GM23248 (cell line): ENCODE data around the gene WHRN. TPM values are rescaled to one million over a fixed set of nuclear protein-coding genes. Genes with fewer than 3 reads are reported as not detected.

Source experiments
- DNase-seq: peaks from one replicate; pipeline ENCODE4 v3.0.0-alpha.2; 2015
- H2AFZ ChIP-seq: fragments of 200-600 bp; sonication (generic); 2 replicates; pipeline ENCODE4 v1.6.1; 2016; ENCODE audit warnings: antibody characterized with exemption
- H3F3A ChIP-seq: fragments of 200-600 bp; sonication (generic); 2 replicates; pipeline ENCODE4 v1.6.1; 2016; ENCODE audit warnings: mild to moderate bottlenecking, antibody characterized with exemption, mixed run types; ENCODE audit not compliant: insufficient read depth
- H3K27ac ChIP-seq: fragments of 200-600 bp; sonication (generic); 2 replicates; pipeline ENCODE4 v1.5.1; 2016; ENCODE audit warnings: mild to moderate bottlenecking
- H3K27me3 ChIP-seq: fragments of 200-600 bp; sonication (generic); replicated peaks from 2 replicates; pipeline ENCODE4 v1.6.1; 2016; ENCODE audit warnings: mild to moderate bottlenecking; ENCODE audit not compliant: insufficient read depth
- H3K36me3 ChIP-seq: fragments of 200-600 bp; sonication (generic); 2 replicates; pipeline ENCODE4 v1.6.1; 2016; ENCODE audit warnings: low read depth, mild to moderate bottlenecking
- H3K4me1 ChIP-seq: fragments of 200-600 bp; sonication (generic); 2 replicates; pipeline ENCODE4 v1.6.1; 2016; ENCODE audit warnings: mild to moderate bottlenecking; ENCODE audit not compliant: insufficient read depth
- H3K4me2 ChIP-seq: fragments of 200-600 bp; sonication (generic); one replicate; pipeline ENCODE4 v1.6.1; 2016; ENCODE audit warnings: mild to moderate bottlenecking; ENCODE audit not compliant: unreplicated experiment
- H3K4me3 ChIP-seq: fragments of 200-600 bp; sonication (generic); 2 replicates; pipeline ENCODE4 v1.5.1; 2016; ENCODE audit warnings: mild to moderate bottlenecking
- H3K79me2 ChIP-seq: fragments of 200-600 bp; sonication (generic); 2 replicates; pipeline ENCODE4 v1.6.1; 2016; ENCODE audit warnings: mild to moderate bottlenecking; ENCODE audit not compliant: insufficient read depth
- H3K9ac ChIP-seq: fragments of 200-600 bp; sonication (generic); 2 replicates; pipeline ENCODE4 v1.6.1; 2016; ENCODE audit warnings: mild to moderate bottlenecking
- H3K9me2 ChIP-seq: fragments of 200-600 bp; sonication (generic); 2 replicates; pipeline ENCODE4 v1.6.1; 2016; ENCODE audit warnings: mixed run types, mild to moderate bottlenecking, moderate library complexity; ENCODE audit not compliant: insufficient read depth
- H3K9me3 ChIP-seq: fragments of 200-600 bp; sonication (generic); one replicate; pipeline ENCODE4 v1.6.1; 2017; ENCODE audit warnings: low read depth
- H4K20me1 ChIP-seq: fragments of 200-600 bp; sonication (generic); 2 replicates; pipeline ENCODE4 v1.6.0; 2016; ENCODE audit not compliant: insufficient read depth
- EZH2 ChIP-seq: fragments of 200-600 bp; sonication (generic); IDR thresholded peaks from 2 replicates; pipeline ENCODE4 v1.6.1; 2018; ENCODE audit warnings: antibody characterized with exemption, mild to moderate bottlenecking; ENCODE audit not compliant: insufficient read depth, poor library complexity, severe bottlenecking
- EZH2phosphoT487 ChIP-seq: fragments of 200-600 bp; sonication (generic); IDR thresholded peaks from 2 replicates; pipeline ENCODE4 v1.6.1; 2018; ENCODE audit warnings: antibody characterized with exemption, moderate library complexity, mild to moderate bottlenecking, low read depth; ENCODE audit not compliant: insufficient read depth
- WGBS, 2 experiments: methylation state at CpG; one replicate each; pipeline ENCODE4 v1.1.6; 2015 to 2017; ENCODE audit warnings: low lambda C conversion rate in 2 of 2, low coverage in 1 of 2; ENCODE audit errors: missing lambda C conversion rate in 2 of 2; 5-methylcytosine and 5-hydroxymethylcytosine counted together
- in situ Hi-C: fragments of 300-500 bp; cut with MboI; formaldehyde crosslinking; loops from 2 replicates; pipeline ENCODE4 v1.15.0; 2020
- polyA plus RNA-seq: library from polyadenylated mRNA; unstranded; fragments of >200 nt; fragmentation: Nextera tagmentation; extraction: Ambion mirVana; gene quantifications from 2 replicates; pipeline ENCODE4 v1.2.1, GENCODE V29; 2016
- total RNA-seq: library from RNA; depleted of rRNA; stranded (reverse); fragments of >200 nt; shearing (Covaris generic); gene quantifications from 2 replicates; pipeline ENCODE4 v1.2.3, GENCODE V29; 2014

WHRN gene
- total and polyA plus RNA-seq, 2 experiments from 2014 or later: 0.76 to 1.5 TPM

- Histone ChIP-seq H3K4me3 (no peak overlapping the region), H2AFZ (no peak overlapping the region), H3K79me2 (no peaks in the 10 kb centered on the region), H3K4me1 (0 out of 2 replicates have a peak, but pooled peaks cover 5% of the 10 kb centered on the region), H3K9ac (no peak overlapping the region), H3K36me3 (no peaks in the 10 kb centered on the region), H3K27ac (no peak overlapping the region), H3K9me2 (no peaks in the 10 kb centered on the region), H3K9me3 (no peaks in the 10 kb centered on the region), H4K20me1 (no peaks in the 10 kb centered on the region), H3K4me2 (no peak overlapping the region), H3F3A (no peaks in the 10 kb centered on the region), H3K27me3 (no peaks in the 10 kb centered on the region)
- WGBS, 2 experiments: 81 to 83% methylated on average over 11 of the region's 11 CpGs
- peak; percentile 61 for DNase-seq
- TF ChIP-seq EZH2phosphoT487 (no peak), EZH2 (no peak)
- in situ Hi-C loops: loop anchor here (10.0 kb wide), 1 partner anchor 246 kb away; the partner anchor contains the start of gene TEX53
Measured at GRCh38 chr9:114409103-114409780, 96.0 kb downstream of the WHRN start.

- H3K4me2 ChIP-seq: no peak overlapping the region
- H3K9me2 ChIP-seq: no peaks in the 10 kb centered on the region
- H3K4me3 ChIP-seq: no peak overlapping the region
- WGBS, 2 experiments: 80 to 85% methylated on average over 7 of the region's 7 CpGs
- no peaks in the 10 kb centered on the region for H3K79me2 ChIP-seq
- no peaks in the 10 kb centered on the region for H4K20me1 ChIP-seq
- no peak overlapping the region for H3K27ac ChIP-seq
- no peaks in the 10 kb centered on the region for H3K4me1 ChIP-seq
- in situ Hi-C loops: loop anchor here (10.0 kb wide), 1 partner anchor 246 kb away; the partner anchor contains the start of gene TEX53
- no peak overlapping the region for H3K9ac ChIP-seq
- no peaks in the 10 kb centered on the region for H3K36me3 ChIP-seq
- no peaks in the 10 kb centered on the region for H3K9me3 ChIP-seq
- H2AFZ ChIP-seq: no peak overlapping the region
- TF ChIP-seq EZH2 (no peak), EZH2phosphoT487 (no peak)
- no peaks in the 10 kb centered on the region for H3K27me3 ChIP-seq
- no peaks in the 10 kb centered on the region for H3F3A ChIP-seq
- no peak for DNase-seq
Measured at GRCh38 chr9:114408645-114409044, 96.6 kb downstream of the WHRN start.

GRCh38 chr9:114407889-114408288 is 97.4 kb downstream of the WHRN start:
- Histone ChIP-seq H3K36me3 (no peaks in the 10 kb centered on the region), H3K27me3 (no peaks in the 10 kb centered on the region), H3K9me2 (no peaks in the 10 kb centered on the region), H3K4me3 (no peak overlapping the region), H3K9me3 (no peaks in the 10 kb centered on the region), H3K9ac (no peak overlapping the region), H2AFZ (no peak overlapping the region), H3K79me2 (no peaks in the 10 kb centered on the region), H3K27ac (no peak overlapping the region), H3F3A (no peaks in the 10 kb centered on the region), H4K20me1 (no peaks in the 10 kb centered on the region), H3K4me1 (no peaks in the 10 kb centered on the region), H3K4me2 (no peak overlapping the region)
- 78 to 79% methylated on average over 5 of the region's 5 CpGs for WGBS, 2 experiments
- DNase-seq: no peak
- TF ChIP-seq EZH2phosphoT487: no peak
- no peak for TF ChIP-seq EZH2
- in situ Hi-C loops: loop anchor here (10.0 kb wide), 1 partner anchor 247 kb away; the partner anchor contains the start of gene TEX53

- no peaks in the 10 kb centered on the region for H3K79me2 ChIP-seq
- no peak overlapping the region for H3K9ac ChIP-seq
- TF ChIP-seq EZH2phosphoT487 (no peak), EZH2 (no peak)
- no peaks in the 10 kb centered on the region for H3K27me3 ChIP-seq
- H3K36me3 ChIP-seq: no peaks in the 10 kb centered on the region
- H3K9me3 ChIP-seq: no peaks in the 10 kb centered on the region
- H3K9me2 ChIP-seq: no peaks in the 10 kb centered on the region
- H3K27ac ChIP-seq: no peak overlapping the region
- WGBS, 2 experiments: 83 to 84% methylated on average over 13 of the region's 13 CpGs
- H3K4me1 ChIP-seq: no peaks in the 10 kb centered on the region
- in situ Hi-C loops: loop anchor here (10.0 kb wide), 1 partner anchor 248 kb away; the partner anchor contains the start of gene TEX53
- no peak for DNase-seq
- H3K4me3 ChIP-seq: no peak overlapping the region
- H3F3A ChIP-seq: no peaks in the 10 kb centered on the region
- H2AFZ ChIP-seq: no peak overlapping the region
- H3K4me2 ChIP-seq: no peak overlapping the region
- H4K20me1 ChIP-seq: no peaks in the 10 kb centered on the region
Measured at GRCh38 chr9:114406441-114406840, 98.8 kb downstream of the WHRN start.
